Measurements from ENCODE around the gene LDLRAD3. TPM values are rescaled to one million over a fixed set of nuclear protein-coding genes. Genes with fewer than 3 reads are reported as not detected.
A peak's percentile ranks its signal among the peaks of the same experiment; 100 is the strongest.

LDLRAD3 gene
- total RNA-seq, 1 donor from 2014 or later, result 7.2 TPM

GRCh38 chr11:36214976-36215692 lies 271.3 kb downstream of the LDLRAD3 start:
- ATAC-seq, result no peak

GRCh38 chr11:36215693-36216060 lies 271.8 kb downstream of the LDLRAD3 start:
- no peak for ATAC-seq

GRCh38 chr11:36216061-36216615 lies 272.3 kb downstream of the LDLRAD3 start:
- ATAC-seq, result no peak

- no peak for ATAC-seq
Measured at GRCh38 chr11:36218283-36218921, 274.5 kb downstream of the LDLRAD3 start.

GRCh38 chr11:36219996-36220395 lies 276.1 kb downstream of the LDLRAD3 start:
- no peak for ATAC-seq

GRCh38 chr11:36222831-36223635 lies 279.2 kb downstream of the LDLRAD3 start:
- no peak for ATAC-seq

- ATAC-seq, result no peak
Measured at GRCh38 chr11:36224209-36224882, 280.5 kb downstream of the LDLRAD3 start.

- ATAC-seq, result no peak
Measured at GRCh38 chr11:36227044-36227443, 283.2 kb downstream of the LDLRAD3 start.

- no peak for ATAC-seq
Measured at GRCh38 chr11:36228689-36229088, 284.8 kb downstream of the LDLRAD3 start.

- ATAC-seq, result no peak
Measured at GRCh38 chr11:36229091-36229705, 285.3 kb downstream of the LDLRAD3 start.

- ATAC-seq, result no peak
Measured at GRCh38 chr11:36230779-36231699, 287.2 kb downstream of the LDLRAD3 start.

GRCh38 chr11:36233204-36233603 lies 289.3 kb downstream of the LDLRAD3 start:
- ATAC-seq, result no peak

- no peak for ATAC-seq
Measured at GRCh38 chr11:36234825-36235224, 291.0 kb downstream of the LDLRAD3 start.

GRCh38 chr11:36235750-36236149 lies 291.9 kb downstream of the LDLRAD3 start:
- ATAC-seq, result peak; percentile 31

- ATAC-seq, result no peak
Measured at GRCh38 chr11:36237391-36237790, 293.5 kb downstream of the LDLRAD3 start.

- no peak for ATAC-seq
Measured at GRCh38 chr11:36238036-36238631, 294.3 kb downstream of the LDLRAD3 start.

GRCh38 chr11:36238881-36239280 lies 295.0 kb downstream of the LDLRAD3 start:
- ATAC-seq, result no peak

- ATAC-seq, result no peak
Measured at GRCh38 chr11:36239636-36240035, 295.8 kb downstream of the LDLRAD3 start.

GRCh38 chr11:36240173-36240572 lies 296.3 kb downstream of the LDLRAD3 start:
- no peak for ATAC-seq

- no peak for ATAC-seq
Measured at GRCh38 chr11:36240801-36241200, 296.9 kb downstream of the LDLRAD3 start.

GRCh38 chr11:36241497-36241896 lies 297.6 kb downstream of the LDLRAD3 start:
- ATAC-seq, result no peak

Measured in esophagus mucosa (tissue), 1 donor.